ENCODE results near the gene CHST12. TPM values are rescaled to one million over a fixed set of nuclear protein-coding genes. Genes with fewer than 3 reads are reported as not detected.

CHST12 gene
- polyA plus RNA-seq, 2 of the 4 experiments (the other 2 are of a cell fraction) = 5.6 to 12.0 TPM

GRCh38 chr7:2411049-2411448 lies 7.6 kb downstream of the CHST12 start:
- CTCF ChIA-PET = interaction anchor here (0.6 kb wide), 1 partner anchor 11 kb away, joined by 6 read pairs; no protein-coding TSS in a partner anchor
- ATAC-seq (no peak), DNase-seq (ENCODE audit: low read depth in 1 of 2, low spot score in 1 of 2) (no peak), FAIRE-seq (no peak)
- Histone ChIP-seq H3K9me3 (no peaks in the 10 kb centered on the region), H3K27ac (no peak overlapping the region), H3K4me2 (no peak overlapping the region), H3K4me3 (no peak overlapping the region), H3K4me1 (peaks cover 20% of the 10 kb centered on the region)
- no peak for TF ChIP-seq POLR2AphosphoS2 (conservative IDR thresholded peaks at IDR 0.05; ENCODE audit: low read length)
- peak; percentile 25 to 30; a peak in 2 of 4 replicates for TF ChIP-seq CEBPB (IDR thresholded peaks at IDR 0.05)
- WGBS (ENCODE audit: missing lambda C conversion rate) = 100% methylated on average over 1 of the region's 1 CpG
- POLR2A ChIA-PET = no interaction called here

GRCh38 chr7:2411815-2412586 lies 8.6 kb downstream of the CHST12 start:
- FAIRE-seq (no peak), ATAC-seq (peak; percentile 45 to 69; a peak in 3 of 6 replicates), DNase-seq (ENCODE audit: low read depth in 1 of 2, low spot score in 1 of 2) (peak in 1 of 2 experiments; percentile 23)
- no peak overlapping the region for H3K4me3 ChIP-seq
- H3K9me3 ChIP-seq = no peaks in the 10 kb centered on the region
- H3K4me2 ChIP-seq = peak overlapping the region; percentile 35
- peaks cover 20% of the 10 kb centered on the region for H3K4me1 ChIP-seq
- TF ChIP-seq EHMT2 (IDR thresholded peaks at IDR 0.05; ENCODE audit: low read depth) = no peak
- TF ChIP-seq FOXS1 (CRISPR knock-in tag; IDR thresholded peaks at IDR 0.05) = no peak
- TF ChIP-seq HOXB13 (CRISPR knock-in tag; IDR thresholded peaks at IDR 0.05; ENCODE audit: low read depth) = no peak
- TF ChIP-seq HMGXB4 (CRISPR knock-in tag; IDR thresholded peaks at IDR 0.05; ENCODE audit: borderline replicate concordance) = no peak
- TF ChIP-seq TP53 (CRISPR knock-in tag; IDR thresholded peaks at IDR 0.05) = no peak
- TF ChIP-seq FOSB (CRISPR knock-in tag; IDR thresholded peaks at IDR 0.05) = no peak
- no peak for TF ChIP-seq KDM5A (IDR thresholded peaks at IDR 0.05)
- no peak for TF ChIP-seq HDAC2 (IDR thresholded peaks at IDR 0.05)
- no peak for TF ChIP-seq CTCF (IDR thresholded peaks at IDR 0.05)
- TF ChIP-seq BCL3 (IDR thresholded peaks at IDR 0.05) = no peak
- no peak for TF ChIP-seq EP300 (IDR thresholded peaks at IDR 0.05)
- TF ChIP-seq GATA3 (IDR thresholded peaks at IDR 0.05; ENCODE audit: borderline replicate concordance) = no peak
- no peak for TF ChIP-seq NR3C1 (IDR thresholded peaks at IDR 0.05)
- no peak for TF ChIP-seq BHLHE40 (IDR thresholded peaks at IDR 0.05; ENCODE audit: low read depth, low read length)
- no peak for TF ChIP-seq MAX (IDR thresholded peaks at IDR 0.05)
- no peak for TF ChIP-seq NPAS2 (CRISPR knock-in tag; IDR thresholded peaks at IDR 0.05; ENCODE audit: borderline replicate concordance)
- no peak for TF ChIP-seq TFCP2L1 (CRISPR knock-in tag; IDR thresholded peaks at IDR 0.05)
- TF ChIP-seq RNF2 (IDR thresholded peaks at IDR 0.05; ENCODE audit: borderline replicate concordance, low read depth) = no peak
- TF ChIP-seq E2F6 (IDR thresholded peaks at IDR 0.05; ENCODE audit: borderline replicate concordance, low read depth) = no peak
- ChIA-PET POLR2A (no interaction called here), CTCF (interaction anchor here (0.6 to 2.7 kb wide), 5 partner anchors 9 to 1242 kb away, joined by 3 to 17 read pairs (median 4); partner anchors contain the start of gene CHST12)
- 0 out of 6 replicates have a peak overlapping the region, but pooled peaks of 1 of the 2 experiments have one; percentile 16 for H3K27ac ChIP-seq
- WGBS (ENCODE audit: missing lambda C conversion rate) = 29% methylated on average over 12 of the region's 12 CpGs

Data from A549 (cell line).